Measurements from ENCODE around the gene TMPRSS15. TPM values are rescaled to one million over a fixed set of nuclear protein-coding genes. Genes with fewer than 3 reads are reported as not detected.

Gene TMPRSS15
- not detected in 5 replicates for total RNA-seq (2022; extraction: Qiagen RNA extraction; ENCODE audit: low read depth)

GRCh38 chr21:18403735-18404450 is at the start of gene TMPRSS15:
Gene TMPRSS15, minus strand, starts transcription at chr21:18403785. Its CDS starts 163 bp downstream, at chr21:18403622.

GRCh38 chr21:18244671-18245463 is 158.7 kb downstream of the TMPRSS15 start, which contains the start of gene CHODL:
Gene CHODL, plus strand, starts transcription at chr21:18244833. Its CDS starts 391 bp downstream, at chr21:18245224.

Other genes starting within 250 kb of the TMPRSS15 start
- gene CHODL, start 159.0 kb downstream of the TMPRSS15 start, total RNA-seq (2022; extraction: Qiagen RNA extraction; ENCODE audit: low read depth) = not detected in 5 replicates